Measurements from ENCODE around the gene CBR3.

The CBR3 gene

DNA sequence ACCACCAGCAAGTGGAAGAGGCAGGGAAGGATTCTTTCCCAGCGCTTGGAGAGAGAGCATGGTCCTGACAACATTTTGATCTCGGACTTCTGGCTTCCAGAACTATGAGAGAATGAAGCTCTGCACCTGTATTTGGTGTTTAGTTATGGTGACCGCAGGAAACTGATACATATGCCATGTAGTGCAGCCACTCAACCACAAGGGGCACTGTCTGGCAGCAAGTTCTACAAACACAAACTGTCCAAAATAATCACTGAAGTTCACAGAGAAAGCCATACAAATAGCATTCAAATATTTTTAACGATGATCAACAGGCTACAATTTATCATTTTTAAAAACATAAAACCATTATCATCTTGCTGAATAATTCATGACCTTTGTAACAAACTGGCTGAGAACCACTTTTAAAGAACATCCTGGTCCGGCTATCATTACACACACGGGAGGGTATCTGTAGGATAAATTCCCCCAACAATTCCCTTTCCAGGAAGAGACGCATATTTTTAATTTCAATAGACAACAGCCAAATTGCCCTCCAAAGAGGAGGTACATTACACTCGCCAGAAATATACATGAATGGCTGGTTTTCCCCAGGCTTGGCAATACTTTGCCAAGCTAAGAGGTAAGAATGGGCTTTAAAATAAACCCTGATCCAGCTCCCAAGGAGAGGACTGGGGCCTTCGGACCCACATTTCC lies 9.2 kb upstream of the CBR3 start:
- Histone ChIP-seq H3K4me2 (ENCODE audit: low read depth, low read length, poor library complexity, severe bottlenecking) (no peak overlapping the region), H3K36me3 (ENCODE audit: low read length) (no peaks in the 10 kb centered on the region), H4K20me1 (ENCODE audit: low read depth, low read length) (no peaks in the 10 kb centered on the region), H3K4me3 (ENCODE audit: insufficient read depth, low read length, poor library complexity, severe bottlenecking) (no peak overlapping the region), H3F3A (ENCODE audit: insufficient read depth) (no peaks in the 10 kb centered on the region), H3K79me2 (ENCODE audit: insufficient read depth, low read length) (no peaks in the 10 kb centered on the region), H3K27ac (ENCODE audit: low read depth, low read length) (no peak overlapping the region), H2AFZ (ENCODE audit: low read depth, low read length, severe bottlenecking) (no peak overlapping the region), H3K9me3 (ENCODE audit: insufficient read depth, low read length) (no peaks in the 10 kb centered on the region), H3K27me3 (ENCODE audit: low read length) (no peaks in the 10 kb centered on the region), H3K9me2 (replicated peaks; ENCODE audit: insufficient read depth, low read length) (no peaks in the 10 kb centered on the region), H3K9ac (ENCODE audit: low read length) (no peak overlapping the region)
- TF ChIP-seq EZH2phosphoT487 (conservative IDR thresholded peaks at IDR 0.05; ENCODE audit: low read length): no peak
- TF ChIP-seq, protein P1, sequence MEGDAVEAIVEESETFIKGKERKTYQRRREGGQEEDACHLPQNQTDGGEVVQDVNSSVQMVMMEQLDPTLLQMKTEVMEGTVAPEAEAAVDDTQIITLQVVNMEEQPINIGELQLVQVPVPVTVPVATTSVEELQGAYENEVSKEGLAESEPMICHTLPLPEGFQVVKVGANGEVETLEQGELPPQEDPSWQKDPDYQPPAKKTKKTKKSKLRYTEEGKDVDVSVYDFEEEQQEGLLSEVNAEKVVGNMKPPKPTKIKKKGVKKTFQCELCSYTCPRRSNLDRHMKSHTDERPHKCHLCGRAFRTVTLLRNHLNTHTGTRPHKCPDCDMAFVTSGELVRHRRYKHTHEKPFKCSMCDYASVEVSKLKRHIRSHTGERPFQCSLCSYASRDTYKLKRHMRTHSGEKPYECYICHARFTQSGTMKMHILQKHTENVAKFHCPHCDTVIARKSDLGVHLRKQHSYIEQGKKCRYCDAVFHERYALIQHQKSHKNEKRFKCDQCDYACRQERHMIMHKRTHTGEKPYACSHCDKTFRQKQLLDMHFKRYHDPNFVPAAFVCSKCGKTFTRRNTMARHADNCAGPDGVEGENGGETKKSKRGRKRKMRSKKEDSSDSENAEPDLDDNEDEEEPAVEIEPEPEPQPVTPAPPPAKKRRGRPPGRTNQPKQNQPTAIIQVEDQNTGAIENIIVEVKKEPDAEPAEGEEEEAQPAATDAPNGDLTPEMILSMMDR (IDR thresholded peaks at IDR 0.05; ENCODE audit: insufficient read depth, low read length, poor library complexity, severe bottlenecking): peak; percentile 87

DNA sequence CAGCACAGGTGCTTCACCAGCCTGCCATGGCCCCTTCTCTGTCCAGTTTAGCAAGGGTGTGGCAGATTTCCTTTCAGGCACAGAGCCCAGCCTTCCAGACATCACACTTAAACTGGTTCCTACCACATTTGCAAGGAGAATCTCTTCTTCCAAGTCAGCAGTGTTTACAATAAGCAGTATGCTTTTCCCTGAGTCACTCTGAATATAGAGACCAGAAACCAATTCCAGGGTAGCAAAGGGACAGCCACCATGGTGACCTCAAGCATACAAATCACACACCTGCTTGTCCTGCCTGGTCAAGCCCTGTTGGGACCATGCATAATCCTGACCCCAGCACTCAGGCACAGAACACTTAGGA lies 8.7 kb upstream of the CBR3 start:
- no peak overlapping the region for H3K9ac ChIP-seq (ENCODE audit: low read length)
- H3K9me3 ChIP-seq (ENCODE audit: insufficient read depth, low read length): no peaks in the 10 kb centered on the region
- TF ChIP-seq EZH2phosphoT487 (conservative IDR thresholded peaks at IDR 0.05; ENCODE audit: low read length): no peak
- TF ChIP-seq, protein P1 (IDR thresholded peaks at IDR 0.05; ENCODE audit: insufficient read depth, low read length, poor library complexity, severe bottlenecking): no peak
- H4K20me1 ChIP-seq (ENCODE audit: low read depth, low read length): no peaks in the 10 kb centered on the region
- H2AFZ ChIP-seq (ENCODE audit: low read depth, low read length, severe bottlenecking): no peak overlapping the region
- no peak overlapping the region for H3K27ac ChIP-seq (ENCODE audit: low read depth, low read length)
- H3F3A ChIP-seq (ENCODE audit: insufficient read depth): no peaks in the 10 kb centered on the region
- no peaks in the 10 kb centered on the region for H3K9me2 ChIP-seq (replicated peaks; ENCODE audit: insufficient read depth, low read length)
- H3K79me2 ChIP-seq (ENCODE audit: insufficient read depth, low read length): no peaks in the 10 kb centered on the region
- H3K4me3 ChIP-seq (ENCODE audit: insufficient read depth, low read length, poor library complexity, severe bottlenecking): no peak overlapping the region
- no peaks in the 10 kb centered on the region for H3K36me3 ChIP-seq (ENCODE audit: low read length)
- H3K4me2 ChIP-seq (ENCODE audit: low read depth, low read length, poor library complexity, severe bottlenecking): no peak overlapping the region
- no peaks in the 10 kb centered on the region for H3K27me3 ChIP-seq (ENCODE audit: low read length)

DNA sequence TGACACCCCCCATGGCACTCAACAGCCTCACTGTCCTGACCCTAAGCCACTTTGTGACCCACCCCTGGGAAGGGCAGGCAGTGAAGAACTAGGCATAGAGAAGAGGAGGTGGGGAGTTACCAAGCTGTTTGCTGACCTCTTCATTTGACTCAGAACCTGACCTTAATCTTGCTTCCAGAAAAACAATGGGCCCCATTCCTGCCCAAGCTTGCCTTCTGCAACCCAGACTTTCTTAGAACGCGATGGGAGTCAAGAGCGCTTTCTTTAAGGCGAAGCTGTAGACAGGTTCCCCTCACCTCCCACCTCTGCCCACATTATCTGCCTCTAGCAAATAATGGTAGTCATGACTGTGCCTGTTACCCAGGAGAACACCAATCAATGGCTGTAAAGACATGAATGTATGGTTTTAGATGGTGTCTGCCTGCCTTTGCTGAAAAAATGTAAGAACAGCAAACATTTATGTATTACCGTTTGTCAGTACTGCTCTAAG lies 8.2 kb upstream of the CBR3 start:
- no peak overlapping the region for H3K4me2 ChIP-seq (ENCODE audit: low read depth, low read length, poor library complexity, severe bottlenecking)

More for the DNA sequence above, 8.2 kb upstream of the CBR3 start:
- Histone ChIP-seq H3K36me3 (ENCODE audit: low read length) (no peaks in the 10 kb centered on the region), H3K27ac (ENCODE audit: low read depth, low read length) (no peak overlapping the region), H3K4me3 (ENCODE audit: insufficient read depth, low read length, poor library complexity, severe bottlenecking) (no peak overlapping the region), H3K27me3 (ENCODE audit: low read length) (no peaks in the 10 kb centered on the region), H4K20me1 (ENCODE audit: low read depth, low read length) (no peaks in the 10 kb centered on the region), H3K79me2 (ENCODE audit: insufficient read depth, low read length) (no peaks in the 10 kb centered on the region), H3K9me3 (ENCODE audit: insufficient read depth, low read length) (no peaks in the 10 kb centered on the region), H3F3A (ENCODE audit: insufficient read depth) (no peaks in the 10 kb centered on the region), H3K9me2 (replicated peaks; ENCODE audit: insufficient read depth, low read length) (no peaks in the 10 kb centered on the region), H3K9ac (ENCODE audit: low read length) (no peak overlapping the region), H2AFZ (ENCODE audit: low read depth, low read length, severe bottlenecking) (no peak overlapping the region)
- TF ChIP-seq, protein P1 (IDR thresholded peaks at IDR 0.05; ENCODE audit: insufficient read depth, low read length, poor library complexity, severe bottlenecking): no peak
- no peak for TF ChIP-seq EZH2phosphoT487 (conservative IDR thresholded peaks at IDR 0.05; ENCODE audit: low read length)
